COLO668 (cell line): Measurements from ENCODE around the gene TUBA1C.

Experiments
- DNase-seq: peaks from one replicate; lab custom pipeline; 2025; ENCODE audit not compliant: unreplicated experiment; lab: John Stamatoyannopoulos, UW

The TUBA1C gene

GRCh38 chr12:49264873-49265792 is at the start of gene TUBA1C:
TUBA1C (plus strand) TSS chr12:49265082; CDS start chr12:49265182, 100 bp downstream.
- peak; percentile 93 for DNase-seq

GRCh38 chr12:49219417-49220026 is 45.4 kb upstream of the TUBA1C start:
- DNase-seq, result no peak

- DNase-seq, result no peak
Observed at GRCh38 chr12:49220972-49221371, 43.9 kb upstream of the TUBA1C start.

- DNase-seq, result no peak
Observed at GRCh38 chr12:49223122-49223521, 41.8 kb upstream of the TUBA1C start.

GRCh38 chr12:49223590-49224369 is 41.1 kb upstream of the TUBA1C start:
- no peak for DNase-seq

- DNase-seq, result no peak
Observed at GRCh38 chr12:49225576-49226166, 39.2 kb upstream of the TUBA1C start.

GRCh38 chr12:49227713-49228112 is 37.2 kb upstream of the TUBA1C start:
- no peak for DNase-seq

- no peak for DNase-seq
Observed at GRCh38 chr12:49228653-49229052, 36.2 kb upstream of the TUBA1C start.

- peak; percentile 26 for DNase-seq
Observed at GRCh38 chr12:49230176-49230804, 34.6 kb upstream of the TUBA1C start.

GRCh38 chr12:49230805-49231194 is 34.1 kb upstream of the TUBA1C start:
- DNase-seq, result no peak

- DNase-seq, result no peak
Observed at GRCh38 chr12:49231878-49232655, 32.8 kb upstream of the TUBA1C start.

GRCh38 chr12:49232940-49233841 is 31.7 kb upstream of the TUBA1C start:
- DNase-seq, result no peak

- DNase-seq, result no peak
Observed at GRCh38 chr12:49233842-49234526, 30.9 kb upstream of the TUBA1C start.

- DNase-seq, result no peak
Observed at GRCh38 chr12:49236423-49236822, 28.5 kb upstream of the TUBA1C start.

GRCh38 chr12:49243631-49244030 is 21.3 kb upstream of the TUBA1C start:
- DNase-seq, result no peak

GRCh38 chr12:49244176-49244575 is 20.7 kb upstream of the TUBA1C start:
- DNase-seq, result no peak

- DNase-seq, result no peak
Observed at GRCh38 chr12:49251357-49251756, 13.5 kb upstream of the TUBA1C start.

GRCh38 chr12:49253033-49253623 is 11.8 kb upstream of the TUBA1C start:
- no peak for DNase-seq
